ENCODE results near the gene RDH13.

GRCh38 chr19:55062735-55063491 is at the start of gene RDH13:
- peak; percentile 59 to 86 (median 70) for TF ChIP-seq POLR2AphosphoS5 (IDR thresholded peaks at IDR 0.05)
- no peak for TF ChIP-seq CTCF (IDR thresholded peaks at IDR 0.05)
- TF ChIP-seq EP300 (IDR thresholded peaks at IDR 0.05), result no peak
